A549 treated with dexamethasone at 1 μM for 4 hours (cell line): ENCODE results near the gene PIERCE2. TPM values are rescaled to one million over a fixed set of nuclear protein-coding genes. Genes with fewer than 3 reads are reported as not detected.

ENCODE experiments used
- total RNA-seq: library from RNA; stranded (reverse); fragments of 200-300 nt; extraction: Qiagen RNA extraction; gene quantifications from 5 replicates; pipeline ENCODE4 v1.2.3, GENCODE V29; 2022

Gene PIERCE2, protein sequence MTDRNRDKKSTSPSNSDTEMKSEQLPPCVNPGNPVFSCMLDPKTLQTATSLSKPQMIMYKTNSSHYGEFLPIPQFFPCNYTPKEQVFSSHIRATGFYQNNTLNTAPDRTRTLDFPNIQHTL
- total RNA-seq, result 3.8 to 4.8 TPM (median 4.3 TPM) in 5 replicates

DNA sequence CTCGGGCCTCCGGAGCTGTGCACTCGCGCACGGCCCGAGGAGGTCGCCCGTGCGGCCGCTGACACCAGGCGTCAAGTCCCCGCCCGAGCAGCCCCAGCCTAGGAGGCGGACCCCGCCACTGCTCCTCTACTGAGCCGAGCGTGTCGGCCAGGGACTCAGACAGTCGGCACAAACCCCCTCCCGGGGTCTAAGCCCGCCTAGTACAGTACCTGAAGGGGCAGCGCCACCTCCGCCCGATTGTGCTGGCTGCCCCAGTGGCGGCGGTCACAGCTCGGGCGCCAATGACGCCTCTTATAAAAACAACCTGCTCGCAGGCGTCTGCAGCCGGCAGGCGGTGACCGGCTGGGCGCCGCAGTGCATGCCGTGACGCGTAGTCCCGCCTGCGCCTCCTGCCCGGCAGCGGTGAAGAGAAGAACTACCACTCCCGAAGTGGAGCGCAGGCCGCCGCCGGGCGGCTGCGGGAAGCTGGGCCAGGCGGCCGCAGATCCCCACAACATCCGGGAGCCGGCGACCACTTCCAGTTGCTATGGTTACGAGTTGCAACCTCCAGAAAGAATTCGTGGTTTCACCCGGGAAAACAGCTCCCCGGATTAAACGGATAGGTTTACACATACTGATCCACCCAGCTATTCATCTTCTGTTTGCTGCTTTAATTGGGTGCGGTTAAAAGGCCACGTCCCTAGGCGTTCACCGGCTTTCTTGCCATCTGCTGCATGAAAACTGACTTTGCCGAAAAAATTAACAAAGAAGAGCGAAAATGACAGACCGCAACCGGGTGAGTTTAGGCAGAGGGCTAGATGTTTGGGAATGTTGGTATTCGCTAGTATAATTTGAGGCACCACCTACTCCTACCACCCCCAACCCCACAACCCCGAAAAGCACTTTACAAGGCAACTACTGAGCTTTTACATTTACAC, at the start of gene PIERCE2, which contains the start of gene CCPG1:
PIERCE2 (plus strand) TSS at position 484 of the 917 bp plus-strand sequence; CDS start at position 758, 274 bp downstream.
CCPG1 (minus strand) TSS at position 348 of the 917 bp plus-strand sequence. CDS start 18,935 bp downstream, outside the sequence.

Other genes starting within 250 kb of the PIERCE2 start
- 90.1 to 107 TPM (median 100 TPM) in 5 replicates for gene RSL24D1, start 211.6 kb upstream of the PIERCE2 start, total RNA-seq
- 9.8 to 12.2 TPM (median 11.4 TPM) in 5 replicates for gene RAB27A, start 118.7 kb upstream of the PIERCE2 start, total RNA-seq
- 19.6 to 33.2 TPM (median 22.6 TPM) in 5 replicates for gene PIGBOS1, start 89.4 kb upstream of the PIERCE2 start, total RNA-seq
- gene PIGB, start 89.3 kb upstream of the PIERCE2 start, total RNA-seq, result 12.2 to 15.2 TPM (median 13.9 TPM) in 5 replicates
- gene CCPG1, start 136 bp upstream of the PIERCE2 start, total RNA-seq, result 31.5 to 47.1 TPM (median 39.4 TPM) in 5 replicates
- gene DNAAF4, start 99.7 kb downstream of the PIERCE2 start, total RNA-seq, result 8.0 to 9.8 TPM (median 8.8 TPM) in 5 replicates
- gene PYGO1, start 179.8 kb downstream of the PIERCE2 start, total RNA-seq, result 6.5 to 9.7 TPM (median 8.2 TPM) in 5 replicates